ENCODE measurements around the gene DNAJC16.

Gene DNAJC16

DNA sequence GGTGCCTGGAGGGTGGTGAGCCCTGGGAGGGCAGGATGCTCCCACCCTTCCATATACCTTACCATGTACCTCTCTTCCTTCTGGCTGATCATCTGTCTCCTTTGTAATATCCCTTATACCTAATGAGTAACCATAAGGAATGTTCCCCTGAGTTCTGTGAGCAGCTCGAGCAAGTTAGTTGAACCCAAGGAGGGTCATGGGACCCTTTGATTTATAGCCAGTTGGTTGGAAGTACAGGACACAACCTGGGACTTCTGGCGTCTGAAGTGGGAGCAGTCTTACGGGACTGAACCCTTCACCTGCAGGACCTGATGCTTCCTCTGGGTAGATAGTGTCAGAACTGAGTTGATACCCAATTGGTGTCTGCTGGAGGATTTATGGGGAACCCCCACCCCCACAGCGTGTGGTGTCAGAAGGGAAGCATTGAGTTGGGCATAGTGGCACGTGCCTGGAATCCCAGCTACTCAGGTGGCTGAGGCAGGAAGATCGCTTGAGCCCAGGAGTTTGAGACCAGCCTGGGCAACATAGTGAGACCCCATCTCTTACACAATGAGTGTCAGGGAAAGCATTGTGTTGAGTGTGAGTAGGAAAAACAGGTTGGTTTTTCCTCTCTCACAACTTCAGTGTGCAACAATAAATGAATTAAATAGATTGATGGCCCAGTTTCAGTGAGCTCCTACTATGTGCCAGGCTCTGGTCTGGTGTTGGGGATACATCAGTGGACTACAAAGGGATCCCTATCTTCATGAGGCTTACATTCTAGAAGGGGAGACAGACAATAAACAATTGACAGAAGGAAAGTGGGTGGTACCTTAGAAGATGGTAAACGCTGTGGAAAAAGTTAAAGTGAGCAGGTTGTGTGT, 16.0 kb downstream of the DNAJC16 start:
- no peak for DNase-seq

- no peak for DNase-seq
Observed at GRCh38 chr1:15543251-15543588, 16.6 kb downstream of the DNAJC16 start.

DNA sequence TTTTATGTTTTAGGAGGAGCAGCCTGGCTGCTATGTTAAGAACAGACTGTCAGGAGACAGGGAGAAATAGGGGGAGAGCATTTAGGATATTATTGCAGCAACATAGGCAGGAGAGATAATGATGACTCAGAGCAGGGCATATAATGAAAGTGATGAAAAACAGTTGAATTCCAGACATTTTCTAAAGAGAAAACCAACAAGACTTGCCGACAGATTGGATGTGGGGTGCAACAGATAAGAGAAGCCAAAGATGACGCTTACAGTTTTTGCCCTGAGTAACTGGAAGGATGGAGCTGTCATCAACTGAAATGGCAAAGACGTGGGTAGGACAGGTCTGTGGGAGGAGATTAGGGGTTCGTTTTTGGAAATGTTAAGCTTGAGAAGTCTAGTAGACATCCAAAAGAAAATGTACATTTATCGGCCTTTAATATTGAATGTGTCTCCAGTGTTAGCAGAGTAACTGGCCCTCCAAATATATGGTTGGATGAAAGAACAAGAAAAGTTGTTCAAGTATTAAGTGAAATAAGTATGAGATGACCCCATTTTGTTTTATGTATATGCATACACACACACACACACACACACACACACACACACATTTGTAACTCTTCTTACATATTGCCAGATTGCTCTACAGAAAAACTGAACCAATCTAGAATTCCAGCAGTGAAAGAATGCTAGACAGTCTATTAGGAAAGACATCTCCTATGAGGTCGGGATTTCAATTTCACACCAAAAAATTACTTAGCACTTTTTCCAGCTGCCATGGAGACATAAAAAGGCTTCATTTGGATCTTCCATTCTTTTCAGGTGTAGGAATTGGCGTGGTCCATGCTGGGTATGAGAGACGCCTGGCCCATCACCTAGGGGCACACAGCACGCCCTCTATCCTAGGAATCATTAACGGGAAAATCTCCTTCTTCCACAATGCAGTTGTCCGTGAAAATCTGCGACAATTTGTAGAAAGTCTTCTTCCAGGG, 17.2 kb downstream of the DNAJC16 start:
- no peak for DNase-seq

DNA sequence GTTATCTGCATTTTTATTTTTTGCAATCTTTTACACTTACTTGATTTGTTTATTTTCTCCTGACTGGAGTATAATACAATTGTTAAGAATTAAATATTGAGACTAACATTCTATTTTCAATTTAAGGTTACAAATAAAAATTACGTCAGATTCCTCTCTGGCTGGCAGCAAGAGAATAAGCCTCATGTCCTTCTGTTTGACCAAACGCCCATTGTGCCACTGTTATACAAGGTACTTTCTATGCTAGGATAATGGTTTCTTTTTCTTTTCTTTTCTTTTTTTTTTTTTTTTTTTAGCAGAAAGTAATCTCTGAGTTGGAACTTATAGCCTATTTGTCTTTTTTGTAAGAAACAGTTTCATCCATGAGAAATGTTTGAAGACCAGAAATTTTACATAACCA, 20.0 kb downstream of the DNAJC16 start:
- no peak for DNase-seq

DNA sequence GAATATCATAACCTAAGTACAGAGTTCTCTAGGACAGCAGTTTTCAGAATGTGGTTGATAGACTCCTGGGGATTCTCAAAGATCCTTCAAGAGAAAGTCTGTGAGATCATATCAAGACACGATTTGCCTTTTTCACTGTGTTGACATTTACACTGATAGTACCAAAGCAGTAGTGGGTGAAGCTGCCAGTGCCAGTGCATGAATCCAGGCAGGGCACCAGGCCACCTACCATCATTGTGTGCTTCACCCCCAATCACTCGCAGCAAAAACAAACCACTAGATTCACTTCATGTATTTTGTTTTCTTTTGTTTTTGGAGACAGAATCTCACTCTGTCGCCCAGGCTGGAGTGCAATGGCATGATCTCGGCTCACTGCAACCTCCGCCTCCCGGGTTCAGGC, 23.9 kb downstream of the DNAJC16 start:
- DNase-seq, result no peak

- DNase-seq, result no peak
Observed at GRCh38 chr1:15557008-15557407, 30.4 kb downstream of the DNAJC16 start.

- DNase-seq, result no peak
Observed at GRCh38 chr1:15557594-15557993, 30.9 kb downstream of the DNAJC16 start.

DNA sequence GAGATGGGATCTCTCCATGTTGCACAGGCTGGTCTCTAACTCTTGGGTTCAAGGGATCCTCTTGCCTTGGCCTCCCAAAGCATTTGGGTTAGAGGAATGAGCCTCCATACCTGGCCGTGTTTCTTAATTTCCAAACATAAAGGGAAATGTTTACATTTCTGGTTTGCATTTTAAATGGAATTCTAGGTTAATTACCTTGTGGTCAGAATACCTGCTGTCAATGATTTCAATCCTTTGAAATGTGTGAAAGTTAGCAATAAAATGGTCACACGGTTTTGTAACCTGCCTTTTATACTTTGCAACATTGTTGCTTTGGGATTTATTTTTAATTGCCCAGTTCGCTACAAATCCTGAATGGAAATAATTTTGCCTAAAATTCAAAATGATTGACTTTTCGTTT, 31.9 kb downstream of the DNAJC16 start:
- no peak for DNase-seq

- no peak for DNase-seq
Observed at GRCh38 chr1:15559189-15559810, 32.7 kb downstream of the DNAJC16 start.

GRCh38 chr1:15568387-15569073, 41.9 kb downstream of the DNAJC16 start:
- no peak for DNase-seq

DNA sequence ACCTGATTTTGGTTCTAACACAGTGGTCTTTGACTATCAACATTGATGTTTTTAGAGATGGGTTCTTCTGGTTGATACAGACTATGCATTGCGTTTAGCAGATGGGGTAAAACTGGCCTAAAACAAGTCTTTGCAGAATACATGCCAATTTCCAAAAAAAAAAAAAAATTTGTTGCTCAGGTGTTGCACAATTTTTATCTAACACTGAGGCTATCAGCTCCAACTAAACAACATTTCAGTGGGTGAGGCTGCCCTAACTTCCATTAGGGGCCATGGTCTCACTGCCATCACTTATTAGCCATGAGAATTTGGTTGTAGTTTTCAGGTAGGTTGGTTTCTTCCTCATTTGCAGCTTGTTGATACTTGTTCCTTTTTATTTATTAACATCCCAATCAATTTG, 44.2 kb downstream of the DNAJC16 start:
- DNase-seq, result no peak

- DNase-seq, result no peak
Observed at GRCh38 chr1:15571266-15571665, 44.6 kb downstream of the DNAJC16 start.

DNA sequence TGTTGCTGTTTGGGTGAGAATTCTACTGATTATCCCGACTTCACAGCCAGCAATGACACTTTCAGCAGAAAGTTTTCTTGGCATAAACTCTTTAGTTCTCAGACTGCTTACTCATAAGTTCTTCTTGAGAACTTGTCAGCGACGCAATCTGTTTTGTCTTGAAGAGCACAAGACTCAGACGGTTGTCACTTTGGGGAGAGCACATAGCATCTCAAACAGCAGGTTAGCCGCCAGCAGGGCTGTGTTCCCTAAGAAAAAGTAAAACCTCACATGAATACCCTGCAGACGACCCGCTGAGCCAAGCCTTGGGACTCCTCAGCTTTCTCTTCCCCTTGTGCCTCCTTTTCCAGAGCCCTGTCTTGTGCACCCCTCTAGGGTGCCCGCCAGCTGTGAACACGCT, 46.8 kb downstream of the DNAJC16 start:
- DNase-seq, result no peak

DNA sequence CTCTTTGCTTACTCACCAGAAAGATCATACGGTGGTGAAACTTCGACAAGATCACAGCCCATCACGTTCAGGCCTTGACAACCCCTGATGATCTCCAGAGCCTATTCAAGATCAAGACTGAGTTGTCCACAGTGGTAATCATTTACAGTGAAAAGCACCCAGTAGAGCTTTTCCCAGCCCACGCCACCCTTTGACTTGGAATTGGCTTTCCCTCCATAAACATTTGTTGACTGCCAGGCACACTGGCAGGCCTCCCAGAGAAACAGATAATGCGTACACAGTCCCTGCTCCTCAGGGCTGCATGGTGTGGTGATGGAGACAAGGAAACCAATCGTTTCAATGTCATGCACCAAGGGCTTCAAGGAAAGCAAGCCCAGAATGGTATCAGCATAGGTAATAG, 48.1 kb downstream of the DNAJC16 start:
- DNase-seq, result no peak

- no peak for DNase-seq
Observed at GRCh38 chr1:15575549-15576150, 49.0 kb downstream of the DNAJC16 start.

DNA sequence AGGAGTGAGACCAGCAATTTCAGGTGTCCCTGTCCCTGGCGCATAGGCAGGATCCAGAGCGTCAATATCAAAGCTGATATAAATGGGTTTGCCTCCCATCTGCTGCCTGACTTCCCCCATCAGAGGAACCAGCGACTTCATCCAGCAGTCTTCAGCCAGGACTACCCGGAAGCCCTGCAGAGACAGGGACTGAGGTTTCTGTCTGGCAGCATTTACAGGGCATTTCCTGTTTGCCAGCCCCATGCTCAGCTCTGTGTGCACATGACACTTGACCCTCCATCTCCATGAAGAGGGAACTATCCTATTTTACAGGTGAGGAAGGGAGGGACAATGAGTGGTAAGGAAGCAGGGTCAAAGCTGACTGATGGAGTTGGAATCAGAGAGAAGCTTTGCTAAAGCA, 51.0 kb downstream of the DNAJC16 start:
- no peak for DNase-seq

DNA sequence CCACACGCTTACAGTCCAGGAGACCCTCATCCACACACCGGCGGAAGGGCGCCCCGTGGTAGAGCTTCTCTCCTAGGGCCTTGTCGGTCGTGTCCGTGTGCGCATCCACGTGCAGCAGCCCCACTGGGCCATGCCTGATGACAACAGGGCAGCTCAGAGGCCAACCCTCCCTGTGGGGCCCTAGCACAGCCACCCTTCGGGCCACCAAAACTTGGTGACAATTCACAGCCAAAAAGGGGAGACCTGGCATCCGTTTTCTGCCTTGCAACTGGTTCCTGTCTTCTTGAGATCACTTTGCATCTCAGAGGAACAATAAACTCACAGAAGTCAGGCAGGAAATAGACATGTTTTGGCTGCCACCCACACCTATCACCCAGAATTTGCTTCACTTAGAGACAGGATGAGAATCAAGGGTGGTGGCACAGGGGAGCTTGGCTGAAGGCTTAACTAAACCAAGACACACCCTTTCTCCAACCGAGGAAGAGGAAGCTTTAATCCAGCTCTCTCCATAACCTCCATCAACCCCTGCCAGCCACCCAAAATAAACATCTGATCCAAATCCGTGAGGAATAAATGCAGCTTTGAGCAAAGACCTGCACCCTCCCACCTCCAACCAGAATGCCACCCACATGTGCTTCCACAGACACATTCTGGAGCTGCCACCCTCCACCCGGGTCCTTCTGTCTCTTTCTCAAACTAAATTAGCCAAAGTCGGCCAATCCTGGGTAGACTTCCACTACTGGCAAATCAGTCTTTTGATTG, 52.5 kb downstream of the DNAJC16 start:
- no peak for DNase-seq

DNA sequence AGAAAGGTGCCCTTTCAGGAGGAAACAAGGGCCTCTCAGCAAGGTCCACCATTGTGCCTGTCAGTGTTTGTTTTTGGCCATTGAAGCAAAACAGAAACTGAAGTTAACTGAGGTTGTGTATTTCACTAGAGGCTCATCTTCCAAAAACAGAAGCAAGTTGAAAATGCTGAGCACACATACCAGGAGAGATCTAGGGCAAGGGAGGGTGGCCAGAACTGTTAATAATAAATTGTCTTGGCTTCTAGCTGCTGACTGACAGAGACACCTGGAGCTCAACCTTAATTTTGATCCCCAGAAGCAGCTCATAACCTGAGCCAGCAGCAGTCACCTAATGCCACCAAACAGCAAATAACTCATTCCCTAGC, 53.0 kb downstream of the DNAJC16 start:
- no peak for DNase-seq

GRCh38 chr1:15583016-15583706, 56.5 kb downstream of the DNAJC16 start:
- no peak for DNase-seq

GRCh38 chr1:15584489-15585363, 58.1 kb downstream of the DNAJC16 start, which contains the start of gene AGMAT:
Gene AGMAT, minus strand, starts transcription at chr1:15585051. Its CDS starts 84 bp downstream, at chr1:15584967.
- peak; percentile 17 for DNase-seq
